Measurements from ENCODE around the gene KCTD16.

DNA sequence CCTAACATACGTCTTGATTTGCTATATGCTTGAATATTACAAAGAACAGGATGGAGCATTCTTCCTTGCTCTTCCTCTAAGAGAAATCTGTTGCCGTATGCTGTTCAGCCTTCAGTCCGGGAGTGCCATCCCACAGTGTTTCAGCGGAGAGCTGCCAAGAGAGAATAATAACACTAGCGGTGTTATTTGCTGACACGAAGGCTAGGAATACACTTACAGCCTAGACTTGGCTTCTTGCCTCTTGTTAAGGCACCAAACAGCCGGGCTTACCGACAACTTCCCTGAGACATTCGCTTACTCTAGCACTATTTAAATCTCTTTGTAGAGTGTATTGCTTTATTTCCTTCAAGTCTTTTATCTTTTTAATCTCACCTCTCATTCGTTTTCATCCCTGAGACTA lies 31.4 kb downstream of the KCTD16 start:
- TF ChIP-seq, protein P1, sequence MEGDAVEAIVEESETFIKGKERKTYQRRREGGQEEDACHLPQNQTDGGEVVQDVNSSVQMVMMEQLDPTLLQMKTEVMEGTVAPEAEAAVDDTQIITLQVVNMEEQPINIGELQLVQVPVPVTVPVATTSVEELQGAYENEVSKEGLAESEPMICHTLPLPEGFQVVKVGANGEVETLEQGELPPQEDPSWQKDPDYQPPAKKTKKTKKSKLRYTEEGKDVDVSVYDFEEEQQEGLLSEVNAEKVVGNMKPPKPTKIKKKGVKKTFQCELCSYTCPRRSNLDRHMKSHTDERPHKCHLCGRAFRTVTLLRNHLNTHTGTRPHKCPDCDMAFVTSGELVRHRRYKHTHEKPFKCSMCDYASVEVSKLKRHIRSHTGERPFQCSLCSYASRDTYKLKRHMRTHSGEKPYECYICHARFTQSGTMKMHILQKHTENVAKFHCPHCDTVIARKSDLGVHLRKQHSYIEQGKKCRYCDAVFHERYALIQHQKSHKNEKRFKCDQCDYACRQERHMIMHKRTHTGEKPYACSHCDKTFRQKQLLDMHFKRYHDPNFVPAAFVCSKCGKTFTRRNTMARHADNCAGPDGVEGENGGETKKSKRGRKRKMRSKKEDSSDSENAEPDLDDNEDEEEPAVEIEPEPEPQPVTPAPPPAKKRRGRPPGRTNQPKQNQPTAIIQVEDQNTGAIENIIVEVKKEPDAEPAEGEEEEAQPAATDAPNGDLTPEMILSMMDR (IDR thresholded peaks at IDR 0.05): no peak
- TF ChIP-seq POLR2A (IDR thresholded peaks at IDR 0.05): no peak
